Activated CD4-positive, alpha-beta memory T cell treated with anti-CD3 and anti-CD28 coated beads for 36 hours (primary cell): ENCODE measurements around the gene AGPAT2. TPM values are rescaled to one million over a fixed set of nuclear protein-coding genes. Genes with fewer than 3 reads are reported as not detected.

Source experiments
- CTCF ChIA-PET: fragments of 350-600 bp; sonication (Branson Sonifier 250); formaldehyde crosslinking; loops from one replicate; lab custom pipeline; 2021; ENCODE audit warnings: antibody characterized with exemption, inconsistent platforms; lab: Charles Lee
- POLR2A ChIA-PET: fragments of 350-600 bp; sonication (Branson Sonifier 250); formaldehyde crosslinking; loops from one replicate; lab custom pipeline; 2021; ENCODE audit warnings: antibody characterized with exemption; lab: Charles Lee
- DNase-seq: peaks from one replicate; pipeline ENCODE4 v3.0.0-alpha.2; 2020
- H3K27ac Mint-ChIP-seq: one replicate; pipeline ENCODE4 v1.8.0; 2021; ENCODE audit warnings: mixed read lengths
- H3K27me3 Mint-ChIP-seq: one replicate; pipeline ENCODE4 v1.8.0; 2021; ENCODE audit warnings: mixed read lengths
- H3K36me3 Mint-ChIP-seq: one replicate; pipeline ENCODE4 v1.8.0; 2021; ENCODE audit warnings: mixed read lengths
- H3K4me1 Mint-ChIP-seq: one replicate; pipeline ENCODE4 v1.8.0; 2021; ENCODE audit warnings: low read depth, mixed read lengths
- H3K4me3 Mint-ChIP-seq: one replicate; pipeline ENCODE4 v1.8.0; 2021; ENCODE audit warnings: mild to moderate bottlenecking, mixed read lengths
- H3K9me3 Mint-ChIP-seq: one replicate; pipeline ENCODE4 v1.8.0; 2021; ENCODE audit warnings: mixed read lengths
- intact Hi-C: fragments of 100-400 bp; cut with micrococcal nuclease; formaldehyde crosslinking; loops from one replicate; pipeline ENCODE4 v1.15.1; 2023
- total RNA-seq, 2 experiments: library from RNA; stranded (reverse); gene quantifications; one replicate each; pipeline ENCODE4 v1.2.3, GENCODE V29; 2021

Gene AGPAT2
- total RNA-seq, 2 experiments from 2014 or later = 16.3 to 16.8 TPM

DNA sequence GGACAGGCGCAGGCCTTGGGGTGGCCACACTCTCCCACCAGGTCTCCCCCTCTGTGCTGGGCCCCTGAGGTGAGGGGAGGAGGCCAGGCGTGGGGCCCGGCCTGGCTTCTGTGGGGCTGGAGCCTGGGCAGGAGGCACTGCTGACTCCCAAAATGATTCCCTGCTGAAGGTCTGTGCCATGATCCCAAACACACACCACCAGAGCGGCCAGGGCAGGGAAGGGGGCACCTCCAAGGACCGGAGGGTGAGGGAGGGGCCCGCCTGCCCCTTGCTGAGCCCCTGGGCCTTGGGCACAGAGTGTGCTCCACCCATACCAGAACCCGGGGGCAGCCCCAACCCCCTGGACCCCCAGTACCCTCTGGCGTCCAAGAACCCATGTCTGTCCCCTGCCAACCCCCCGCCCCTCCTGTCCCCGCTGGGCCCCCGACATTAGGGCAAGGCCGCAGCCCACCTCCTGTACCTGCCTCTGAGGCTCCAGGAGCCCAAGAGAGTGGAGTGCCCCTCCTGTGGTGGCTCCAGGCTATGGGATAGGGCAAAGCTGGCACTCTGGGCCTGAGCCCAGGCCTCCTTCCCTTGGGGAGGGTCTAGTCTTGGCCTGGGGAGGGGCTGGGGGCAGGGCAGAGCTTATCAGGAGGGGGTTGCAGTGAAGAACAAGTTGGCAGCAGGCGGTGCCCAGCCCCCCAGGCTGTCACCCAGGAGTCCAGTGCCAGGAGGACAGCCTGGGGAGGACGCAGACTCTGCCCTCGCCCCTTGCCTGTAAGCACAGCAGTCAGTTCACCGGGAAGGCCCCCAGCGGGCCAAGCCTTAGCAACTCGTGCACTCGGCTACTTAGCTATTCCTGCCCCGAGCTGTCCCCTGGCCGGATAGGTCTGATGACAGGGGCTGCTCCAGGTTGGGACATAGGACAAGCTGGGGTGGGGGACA lies 27.1 kb downstream of the AGPAT2 start:
- H3K9me3 Mint-ChIP-seq = no peaks in the 10 kb centered on the region
- no peak overlapping the region for H3K27ac Mint-ChIP-seq
- no peaks in the 10 kb centered on the region for H3K36me3 Mint-ChIP-seq
- H3K4me1 Mint-ChIP-seq = peaks cover 10% of the 10 kb centered on the region
- DNase-seq = no peak
- POLR2A ChIA-PET = interaction anchor here (0.6 kb wide), 1 partner anchor 214 kb away, joined by 4 read pairs; no protein-coding TSS in a partner anchor
- peaks cover 41% of the 10 kb centered on the region for H3K27me3 Mint-ChIP-seq
- CTCF ChIA-PET = interaction anchor here (1.0 kb wide), 1 partner anchor 11 kb away, joined by 3 read pairs; no protein-coding TSS in a partner anchor
- no peak overlapping the region for H3K4me3 Mint-ChIP-seq
- intact Hi-C loops = no loop called here

DNA sequence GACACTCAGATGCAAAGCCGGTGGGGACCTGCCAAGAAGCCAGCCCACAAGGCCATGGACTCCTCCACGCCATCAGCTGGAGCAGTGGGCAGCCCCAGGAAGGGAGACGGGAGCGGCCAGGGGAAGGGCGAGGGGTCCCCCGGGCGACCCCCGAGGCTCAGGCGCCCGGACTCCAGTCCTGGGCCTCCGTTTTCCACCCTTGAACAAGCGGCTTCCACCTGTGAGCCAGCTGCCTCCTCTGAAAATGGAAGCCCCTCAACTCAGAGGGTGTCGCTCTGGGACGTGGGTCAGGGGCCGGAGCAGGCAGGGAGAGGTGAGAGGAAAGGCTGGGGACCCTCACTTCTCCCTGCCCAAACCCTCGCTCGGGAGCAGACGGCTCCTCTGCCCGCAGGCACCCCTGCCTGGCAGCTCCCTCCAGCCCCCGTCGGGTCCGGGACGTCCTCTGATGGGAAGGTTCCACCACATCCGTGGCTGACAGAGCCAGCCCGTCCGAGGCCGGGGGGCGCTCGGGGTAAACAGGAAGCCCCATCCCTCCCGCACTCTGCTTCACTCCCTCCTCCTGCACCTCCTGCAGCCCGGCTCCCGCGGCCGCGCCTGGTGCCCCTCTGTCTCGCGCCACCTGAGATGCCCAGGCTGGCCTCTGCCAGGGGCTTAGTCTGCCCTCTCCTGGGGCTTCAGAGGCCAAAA lies 28.3 kb downstream of the AGPAT2 start:
- DNase-seq = no peak
- ChIA-PET CTCF (interaction anchor here (1.3 kb wide), 1 partner anchor 12 kb away, joined by 4 read pairs; no protein-coding TSS in a partner anchor), POLR2A (no interaction called here)
- intact Hi-C loops = no loop called here
- Mint-ChIP-seq H3K36me3 (no peaks in the 10 kb centered on the region), H3K9me3 (no peaks in the 10 kb centered on the region), H3K4me1 (peaks cover 8% of the 10 kb centered on the region), H3K4me3 (no peak overlapping the region), H3K27ac (no peak overlapping the region), H3K27me3 (peaks cover 34% of the 10 kb centered on the region)

DNA sequence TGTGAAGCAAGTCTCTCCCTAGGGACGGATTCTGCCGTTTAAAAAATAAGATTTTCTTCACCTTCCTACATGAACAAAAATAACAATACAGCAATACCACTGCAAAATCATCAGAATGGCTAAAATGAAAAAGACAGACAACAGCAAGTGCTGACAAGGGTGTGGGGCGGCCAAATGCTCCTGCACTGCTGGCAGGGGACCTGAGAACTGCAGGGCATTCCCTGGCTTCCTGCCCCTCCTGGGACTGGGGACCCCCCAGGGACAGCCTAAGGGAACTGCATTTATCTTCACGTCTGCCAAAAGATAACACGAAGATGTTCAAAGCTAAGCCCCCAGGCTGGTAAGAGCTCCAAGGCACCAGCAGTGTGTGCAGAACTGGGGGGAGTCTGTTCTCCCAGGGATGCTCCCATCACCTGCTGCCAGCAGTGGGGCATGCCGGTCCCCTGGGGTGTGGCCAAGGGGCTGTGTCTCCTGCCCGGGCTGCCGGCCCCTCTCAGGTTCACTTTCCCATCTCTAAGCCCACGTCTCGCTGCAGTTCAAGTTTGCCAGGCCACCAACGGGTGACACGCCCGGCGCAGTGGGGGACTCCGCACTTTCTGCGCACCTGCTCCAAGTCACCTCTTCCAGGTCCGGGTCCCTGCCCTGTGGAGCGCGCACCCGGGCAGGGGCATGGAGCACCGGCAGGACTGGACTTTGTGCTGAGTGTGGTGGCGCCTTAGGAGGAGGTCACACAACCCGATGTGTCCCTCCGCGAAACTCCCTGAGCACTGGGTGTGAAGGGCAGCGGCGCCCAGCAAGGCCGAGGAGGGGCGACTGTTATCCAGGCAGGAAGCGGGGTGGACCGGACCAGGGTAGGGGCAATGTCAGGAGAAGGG lies 29.0 kb downstream of the AGPAT2 start:
- CTCF ChIA-PET = interaction anchor here (1.3 kb wide), 1 partner anchor 13 kb away, joined by 4 read pairs; no protein-coding TSS in a partner anchor
- H3K4me1 Mint-ChIP-seq = peaks cover 8% of the 10 kb centered on the region

DNA sequence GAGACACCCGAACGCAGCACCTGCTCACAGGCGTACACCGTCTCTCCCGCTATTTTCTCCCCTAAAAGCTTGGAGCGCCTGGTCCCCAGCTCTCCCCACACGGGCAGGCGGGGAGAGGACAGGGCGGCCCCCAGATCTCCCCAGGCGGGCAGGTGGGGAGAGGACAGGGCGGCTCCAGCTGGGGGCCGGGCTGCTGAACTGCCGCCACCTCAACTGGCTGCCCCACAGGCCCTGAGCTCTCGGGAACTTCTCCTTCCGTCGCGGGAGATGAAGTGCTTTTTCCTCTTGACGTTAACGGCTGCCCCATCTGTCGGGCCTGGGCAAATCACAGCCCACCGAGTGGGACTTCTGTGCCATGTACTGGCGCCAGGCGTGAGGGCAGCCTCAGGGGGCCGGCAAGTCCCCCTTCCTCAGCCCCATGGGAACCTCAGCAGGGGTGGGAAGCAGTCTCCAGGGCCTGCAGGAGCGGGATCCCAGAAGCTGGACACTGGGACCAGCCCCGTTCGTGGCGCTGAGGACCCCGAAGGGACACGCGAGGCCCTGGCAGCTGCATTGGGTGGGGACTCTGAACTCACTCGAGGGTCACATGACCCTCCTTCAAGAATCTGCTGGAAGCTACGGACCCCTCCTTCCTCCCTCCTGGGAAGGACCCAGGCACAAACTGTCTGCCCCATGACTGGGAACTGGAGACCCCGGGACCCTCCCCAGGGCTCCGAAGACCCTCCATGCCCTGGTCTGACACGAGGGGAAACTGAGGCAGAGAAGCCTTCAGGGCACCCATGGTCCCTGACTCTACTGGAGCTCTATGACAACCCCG lies 30.3 kb downstream of the AGPAT2 start:
- ChIA-PET POLR2A (no interaction called here), CTCF (interaction anchor here (0.5 to 1.7 kb wide), 3 partner anchors 8 to 43 kb away, joined by 3 to 7 read pairs (median 3); no protein-coding TSS in a partner anchor)
- peaks cover 37% of the 10 kb centered on the region for H3K27me3 Mint-ChIP-seq

More for the DNA sequence above, 29.0 kb downstream of the AGPAT2 start:
- no peaks in the 10 kb centered on the region for H3K36me3 Mint-ChIP-seq
- peaks cover 37% of the 10 kb centered on the region for H3K27me3 Mint-ChIP-seq
- no peak overlapping the region for H3K4me3 Mint-ChIP-seq
- no peaks in the 10 kb centered on the region for H3K9me3 Mint-ChIP-seq
- POLR2A ChIA-PET = no interaction called here
- intact Hi-C loops = no loop called here
- H3K27ac Mint-ChIP-seq = no peak overlapping the region
- no peak for DNase-seq

GRCh38 chr9:136656183-136656738 lies 31.0 kb downstream of the AGPAT2 start:
- peaks cover 37% of the 10 kb centered on the region for H3K27me3 Mint-ChIP-seq
- intact Hi-C loops = no loop called here

More for the DNA sequence above, 30.3 kb downstream of the AGPAT2 start:
- intact Hi-C loops = no loop called here
- H3K36me3 Mint-ChIP-seq = no peaks in the 10 kb centered on the region
- H3K4me3 Mint-ChIP-seq = no peak overlapping the region
- H3K27ac Mint-ChIP-seq = no peak overlapping the region
- peaks cover 8% of the 10 kb centered on the region for H3K4me1 Mint-ChIP-seq
- DNase-seq = no peak
- H3K9me3 Mint-ChIP-seq = no peaks in the 10 kb centered on the region

DNA sequence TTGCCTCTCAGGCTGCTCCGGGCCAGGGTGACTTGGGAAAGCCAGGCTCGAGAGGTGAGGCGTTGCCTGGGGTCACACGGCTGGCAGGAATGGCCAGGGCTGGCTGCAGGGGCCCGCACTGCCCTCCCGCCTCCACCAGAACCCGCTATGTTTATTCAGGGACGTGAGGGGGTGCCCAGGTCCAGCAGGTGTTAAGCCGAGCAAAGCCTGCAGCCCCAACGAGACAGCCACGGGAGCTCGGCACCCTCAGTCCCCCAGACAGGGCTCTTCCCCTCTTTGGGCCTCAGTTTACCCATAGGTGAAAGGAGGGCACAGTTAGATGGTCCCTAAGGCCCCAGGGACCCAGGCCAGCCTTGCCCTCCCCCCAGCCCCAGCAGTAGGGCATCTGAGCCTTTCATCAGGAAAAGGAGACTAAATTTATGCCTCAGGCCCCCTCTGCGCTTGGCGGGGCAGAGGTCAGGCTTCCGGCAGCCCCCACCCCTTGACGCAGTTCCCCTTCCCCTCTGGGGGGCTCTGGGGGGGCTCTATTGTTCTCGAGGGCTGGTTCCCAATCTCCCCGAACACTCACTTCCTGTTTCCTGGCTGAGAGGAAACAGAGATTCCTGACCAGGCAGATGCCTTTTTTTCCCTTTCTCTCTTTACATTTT lies 31.6 kb downstream of the AGPAT2 start:
- POLR2A ChIA-PET = no interaction called here

More at GRCh38 chr9:136656183-136656738, 31.0 kb downstream of the AGPAT2 start:
- Mint-ChIP-seq H3K4me1 (peaks cover 8% of the 10 kb centered on the region), H3K27ac (no peak overlapping the region), H3K4me3 (no peak overlapping the region), H3K36me3 (no peaks in the 10 kb centered on the region), H3K9me3 (no peaks in the 10 kb centered on the region)
- CTCF ChIA-PET = interaction anchor here (1.3 to 1.7 kb wide), 2 partner anchors 8 to 15 kb away, joined by 3 to 7 read pairs; no protein-coding TSS in a partner anchor
- no peak for DNase-seq
- POLR2A ChIA-PET = no interaction called here

DNA sequence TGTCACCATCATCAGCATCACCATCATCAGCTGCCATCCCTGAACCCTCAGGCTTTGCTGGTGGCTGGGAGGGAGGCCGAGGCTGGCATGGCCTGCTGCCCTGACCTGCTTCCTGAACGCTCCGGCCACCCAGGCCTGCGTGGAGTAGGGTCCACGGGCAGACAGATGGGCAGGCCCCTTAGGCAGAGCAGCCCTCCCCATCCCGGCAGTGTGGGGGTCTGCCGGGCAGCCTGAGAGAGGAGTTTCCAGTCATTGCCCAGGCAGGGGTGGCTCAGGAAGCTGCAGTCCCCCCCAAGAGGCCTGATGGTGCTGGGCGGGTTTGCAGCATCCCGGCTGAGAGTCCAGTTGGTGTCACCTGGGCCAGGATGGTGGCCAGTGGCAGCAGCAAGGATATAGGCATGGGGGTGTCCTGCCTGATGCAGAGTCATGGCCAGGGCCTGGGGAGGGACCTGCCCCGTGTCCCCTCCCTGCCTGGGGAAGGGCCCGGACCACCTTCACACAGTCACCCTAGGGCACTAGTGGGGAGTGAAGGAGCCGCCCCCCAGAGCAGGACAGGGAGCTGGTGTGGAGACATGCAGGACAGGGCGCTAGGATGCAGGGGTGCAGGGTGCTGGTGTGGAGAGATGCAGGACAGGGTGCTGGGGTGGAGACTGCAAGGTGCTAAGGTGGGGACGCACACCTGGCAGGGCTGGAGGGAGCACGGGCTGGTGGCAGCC lies 32.3 kb downstream of the AGPAT2 start:
- POLR2A ChIA-PET = no interaction called here
- peaks cover 37% of the 10 kb centered on the region for H3K27me3 Mint-ChIP-seq
- H3K4me3 Mint-ChIP-seq = no peak overlapping the region
- no peaks in the 10 kb centered on the region for H3K36me3 Mint-ChIP-seq
- H3K4me1 Mint-ChIP-seq = peaks cover 8% of the 10 kb centered on the region
- CTCF ChIA-PET = no interaction called here
- intact Hi-C loops = no loop called here
- no peak for DNase-seq
- no peaks in the 10 kb centered on the region for H3K9me3 Mint-ChIP-seq
- no peak overlapping the region for H3K27ac Mint-ChIP-seq

More for the DNA sequence above, 31.6 kb downstream of the AGPAT2 start:
- no peak for DNase-seq
- peaks cover 37% of the 10 kb centered on the region for H3K27me3 Mint-ChIP-seq
- no peaks in the 10 kb centered on the region for H3K36me3 Mint-ChIP-seq
- CTCF ChIA-PET = interaction anchor here (1.7 kb wide), 1 partner anchor 16 kb away, joined by 7 read pairs; no protein-coding TSS in a partner anchor
- H3K9me3 Mint-ChIP-seq = no peaks in the 10 kb centered on the region
- H3K4me3 Mint-ChIP-seq = no peak overlapping the region
- intact Hi-C loops = no loop called here
- no peak overlapping the region for H3K27ac Mint-ChIP-seq
- peaks cover 8% of the 10 kb centered on the region for H3K4me1 Mint-ChIP-seq

- no peak for DNase-seq
- peaks cover 34% of the 10 kb centered on the region for H3K27me3 Mint-ChIP-seq
- peaks cover 6% of the 10 kb centered on the region for H3K4me1 Mint-ChIP-seq
- CTCF ChIA-PET = no interaction called here
- POLR2A ChIA-PET = no interaction called here
- H3K36me3 Mint-ChIP-seq = no peaks in the 10 kb centered on the region
- no peak overlapping the region for H3K27ac Mint-ChIP-seq
- intact Hi-C loops = no loop called here
- H3K4me3 Mint-ChIP-seq = no peak overlapping the region
- no peaks in the 10 kb centered on the region for H3K9me3 Mint-ChIP-seq
Observed at GRCh38 chr9:136653323-136654079, 33.8 kb downstream of the AGPAT2 start.

GRCh38 chr9:136651860-136652259 lies 35.4 kb downstream of the AGPAT2 start:
- ChIA-PET POLR2A (no interaction called here), CTCF (no interaction called here)
- Mint-ChIP-seq H3K4me3 (no peak overlapping the region), H3K4me1 (no peaks in the 10 kb centered on the region), H3K9me3 (no peaks in the 10 kb centered on the region), H3K27ac (no peak overlapping the region), H3K27me3 (peaks cover 21% of the 10 kb centered on the region), H3K36me3 (no peaks in the 10 kb centered on the region)
- no peak for DNase-seq
- intact Hi-C loops = no loop called here
